Smooth muscle cell (in vitro differentiated cells): ENCODE measurements around the gene BAIAP2L1. TPM values are rescaled to one million over a fixed set of nuclear protein-coding genes. Genes with fewer than 3 reads are reported as not detected.
A peak's percentile ranks its signal among the peaks of the same experiment; 100 is the strongest.

ENCODE experiments used
- DNase-seq: peaks from one replicate; lab custom pipeline; 2025; ENCODE audit not compliant: unreplicated experiment; lab: John Stamatoyannopoulos, UW
- H2AFZ ChIP-seq: fragments of 200-600 bp; sonication (generic); 2 replicates; pipeline ENCODE4 v1.6.0; 2016; ENCODE audit warnings: antibody characterized with exemption, low read depth, mild to moderate bottlenecking
- H3F3A ChIP-seq: fragments of 200-600 bp; sonication (generic); 2 replicates; pipeline ENCODE4 v1.6.0; 2017; ENCODE audit warnings: antibody characterized with exemption, low read depth
- H3K27ac ChIP-seq: fragments of 200-600 bp; sonication (generic); 2 replicates; pipeline ENCODE4 v1.5.1; 2016; ENCODE audit warnings: low read depth, mild to moderate bottlenecking
- H3K27me3 ChIP-seq: fragments of 200-600 bp; sonication (generic); 2 replicates; pipeline ENCODE4 v1.6.1; 2016; ENCODE audit warnings: low read depth, mild to moderate bottlenecking
- H3K36me3 ChIP-seq: fragments of 200-600 bp; sonication (generic); 2 replicates; pipeline ENCODE4 v1.5.1; 2016; ENCODE audit warnings: low read depth
- H3K4me1 ChIP-seq: fragments of 200-600 bp; sonication (generic); 2 replicates; pipeline ENCODE4 v1.5.1; 2016; ENCODE audit warnings: low read depth
- H3K4me2 ChIP-seq: fragments of 200-600 bp; sonication (generic); 2 replicates; pipeline ENCODE4 v1.6.0; 2016; ENCODE audit warnings: mild to moderate bottlenecking
- H3K4me3 ChIP-seq: fragments of 200-600 bp; sonication (generic); 2 replicates; pipeline ENCODE4 v1.5.1; 2016; ENCODE audit warnings: mild to moderate bottlenecking
- H3K79me2 ChIP-seq: fragments of 200-600 bp; sonication (generic); 2 replicates; pipeline ENCODE4 v1.6.0; 2016; ENCODE audit warnings: low read depth, mild to moderate bottlenecking
- H3K9ac ChIP-seq: fragments of 200-600 bp; sonication (generic); 2 replicates; pipeline ENCODE4 v1.6.0; 2016; ENCODE audit warnings: low read depth
- H3K9me3 ChIP-seq: fragments of 200-600 bp; sonication (generic); replicated peaks from 2 replicates; pipeline ENCODE4 v1.5.1; 2016; ENCODE audit warnings: low read depth
- H4K20me1 ChIP-seq: fragments of 200-600 bp; sonication (generic); 2 replicates; pipeline ENCODE4 v1.6.0; 2016; ENCODE audit warnings: low read depth
- CTCF ChIP-seq: fragments of 200-600 bp; sonication (generic); IDR thresholded peaks from 2 replicates; pipeline ENCODE4 v1.5.1; 2017; ENCODE audit warnings: borderline replicate concordance, mild to moderate bottlenecking, antibody characterized with exemption; ENCODE audit not compliant: insufficient read depth, poor library complexity, severe bottlenecking
- WGBS: methylation state at CpG from one replicate; pipeline ENCODE4 v1.1.7; 2016; ENCODE audit warnings: low lambda C conversion rate; 5-methylcytosine and 5-hydroxymethylcytosine counted together
- polyA plus RNA-seq: library from polyadenylated mRNA; unstranded; fragments of >200 nt; fragmentation: Nextera tagmentation; extraction: Ambion mirVana; gene quantifications from 2 replicates; pipeline ENCODE4 v1.2.1, GENCODE V29; 2016
- total RNA-seq: library from RNA; depleted of rRNA; stranded (reverse); fragments of >200 nt; gene quantifications from 2 replicates; pipeline ENCODE4 v1.2.3, GENCODE V29; 2014

Gene BAIAP2L1
- total and polyA plus RNA-seq, 2 experiments from 2014 or later, result 45.0 to 55.1 TPM

GRCh38 chr7:98295467-98296192 lies 105.3 kb downstream of the BAIAP2L1 start:
- no peak overlapping the region for H3K4me3 ChIP-seq
- DNase-seq, result no peak

GRCh38 chr7:98294798-98295382 lies 106.0 kb downstream of the BAIAP2L1 start:
- no peak overlapping the region for H3K4me3 ChIP-seq
- no peaks in the 10 kb centered on the region for H3K79me2 ChIP-seq
- TF ChIP-seq CTCF, result peak; percentile 85
- H4K20me1 ChIP-seq, result peaks cover 91% of the 10 kb centered on the region
- peak; percentile 15 for DNase-seq
- H3K9ac ChIP-seq, result no peak overlapping the region
- H3K9me3 ChIP-seq, result no peaks in the 10 kb centered on the region
- H3K4me2 ChIP-seq, result no peak overlapping the region
- H3K27me3 ChIP-seq, result no peaks in the 10 kb centered on the region
- no peaks in the 10 kb centered on the region for H3K4me1 ChIP-seq
- no peak overlapping the region for H2AFZ ChIP-seq
- H3K36me3 ChIP-seq, result no peaks in the 10 kb centered on the region
- 26% methylated on average over 14 of the region's 14 CpGs for WGBS
- peaks cover 32% of the 10 kb centered on the region for H3F3A ChIP-seq
- no peak overlapping the region for H3K27ac ChIP-seq

More at GRCh38 chr7:98295467-98296192, 105.3 kb downstream of the BAIAP2L1 start:
- H4K20me1 ChIP-seq, result peaks cover 95% of the 10 kb centered on the region
- H3K36me3 ChIP-seq, result no peaks in the 10 kb centered on the region
- no peaks in the 10 kb centered on the region for H3K9me3 ChIP-seq
- no peak overlapping the region for H2AFZ ChIP-seq
- H3K4me1 ChIP-seq, result no peaks in the 10 kb centered on the region
- no peak overlapping the region for H3K9ac ChIP-seq
- no peaks in the 10 kb centered on the region for H3K27me3 ChIP-seq
- no peak for TF ChIP-seq CTCF
- no peak overlapping the region for H3K4me2 ChIP-seq
- H3K27ac ChIP-seq, result peak overlapping the region; percentile 28
- peaks cover 32% of the 10 kb centered on the region for H3F3A ChIP-seq
- 87% methylated on average over 19 of the region's 19 CpGs for WGBS
- no peaks in the 10 kb centered on the region for H3K79me2 ChIP-seq

- WGBS, result 92% methylated on average over 15 of the region's 15 CpGs
- Histone ChIP-seq H3K9me3 (no peaks in the 10 kb centered on the region), H3K4me1 (no peaks in the 10 kb centered on the region), H2AFZ (no peak overlapping the region), H3K4me3 (no peak overlapping the region), H3F3A (peaks cover 32% of the 10 kb centered on the region), H3K9ac (no peak overlapping the region), H4K20me1 (peaks cover 93% of the 10 kb centered on the region), H3K27ac (no peak overlapping the region), H3K4me2 (no peak overlapping the region), H3K27me3 (no peaks in the 10 kb centered on the region), H3K79me2 (peaks cover 3% of the 10 kb centered on the region), H3K36me3 (no peaks in the 10 kb centered on the region)
- no peak for DNase-seq
- no peak for TF ChIP-seq CTCF
Measured at GRCh38 chr7:98294326-98294725, 106.6 kb downstream of the BAIAP2L1 start.
